Panc1 (cell line): ENCODE data around the gene ADISSP. TPM values are rescaled to one million over a fixed set of nuclear protein-coding genes. Genes with fewer than 3 reads are reported as not detected.
A peak's percentile ranks its signal among the peaks of the same experiment; 100 is the strongest.

Experiments used
- ATAC-seq: fragments of 200-7000 bp; cut with Tn5 transposase; 2 replicates; pipeline ENCODE4 v1.9.1; 2020; ENCODE audit warnings: mild to moderate bottlenecking, moderate library complexity
- BruUV-seq: library from RNA; stranded (reverse); fragments of 400-500 nt; replicated peaks from 2 replicates; lab custom pipeline; 2021; lab: Mats Ljungman, UMichigan
- CTCF ChIA-PET: fragments of 300-600 bp; sonication (Branson Sonifier 250); formaldehyde crosslinking; loops from one replicate; lab custom pipeline; 2022; ENCODE audit warnings: antibody characterized with exemption; lab: Charles Lee
- POLR2A ChIA-PET: fragments of 300-600 bp; sonication (Branson Sonifier 250); formaldehyde crosslinking; loops from one replicate; lab custom pipeline; 2022; ENCODE audit warnings: antibody characterized with exemption; lab: Charles Lee
- DNase-seq: peaks from one replicate; pipeline ENCODE4 v3.0.0-alpha.2; 2010; ENCODE audit warnings: low read depth, low spot score
- H3K27ac ChIP-seq: 2 replicates; pipeline ENCODE4 v1.5.1; 2011; ENCODE audit warnings: mild to moderate bottlenecking, low read length, inconsistent platforms
- H3K27me3 ChIP-seq: fragments of 200-500 bp; sonication (Bioruptor generic); 2 replicates; pipeline ENCODE4 v1.6.0; 2014; ENCODE audit warnings: low read length, inconsistent platforms; ENCODE audit not compliant: control insufficient read depth, insufficient read depth
- H3K36me3 ChIP-seq: fragments of 200-500 bp; sonication (Bioruptor generic); 2 replicates; pipeline ENCODE4 v1.5.1; 2014; ENCODE audit warnings: inconsistent platforms, mild to moderate bottlenecking, low read length, moderate library complexity; ENCODE audit not compliant: control insufficient read depth, insufficient read depth
- H3K4me1 ChIP-seq: 2 replicates; pipeline ENCODE4 v1.5.1; 2011; ENCODE audit warnings: inconsistent platforms, mild to moderate bottlenecking, low read length, moderate library complexity; ENCODE audit not compliant: control insufficient read depth, insufficient read depth
- H3K4me3 ChIP-seq, 2 experiments: 2 replicates each; pipeline ENCODE4 v1.5.1; 2011 to 2012; ENCODE audit warnings: low read depth in 2 of 2, low read length in 2 of 2, mild to moderate bottlenecking in 2 of 2, inconsistent platforms in 1 of 2, moderate library complexity in 1 of 2
- H3K9me3 ChIP-seq: fragments of 200-500 bp; sonication (Bioruptor generic); 2 replicates; pipeline ENCODE4 v1.5.1; 2014; ENCODE audit warnings: low read depth, mild to moderate bottlenecking, inconsistent platforms, low read length, moderate library complexity; ENCODE audit not compliant: control insufficient read depth, insufficient read depth
- CTCF ChIP-seq: fragments of 450-650 bp; IDR thresholded peaks from 2 replicates; pipeline ENCODE4 v1.5.1; 2017; ENCODE audit warnings: mild to moderate bottlenecking
- POLR2AphosphoS5 ChIP-seq: IDR thresholded peaks from 2 replicates; pipeline ENCODE4 v1.6.1; 2012; ENCODE audit warnings: mild to moderate bottlenecking, low read depth, low read length, moderate library complexity
- TCF7L2 ChIP-seq: IDR thresholded peaks from 2 replicates; pipeline ENCODE4 v1.6.1; 2011; ENCODE audit warnings: mild to moderate bottlenecking, low read depth, low read length, inconsistent platforms
- in situ Hi-C: cut with HindIII; loops from 2 replicates; pipeline ENCODE4 v1.10.0; 2016; ENCODE audit warnings: low sequenced_read_pairs, low pct_unique_long_range_greater_than_20kb
- intact Hi-C: fragments of 100-400 bp; cut with micrococcal nuclease; formaldehyde crosslinking; loops from one replicate; pipeline ENCODE4 v1.10.0; 2022; ENCODE audit not compliant: unreplicated experiment
- total RNA-seq: library from RNA; stranded (reverse); gene quantifications from one replicate; pipeline ENCODE4 v1.2.1, GENCODE V29; 2021; ENCODE audit not compliant: unreplicated experiment
- TF ChIP-seq, protein P1 (sequence below), 2 experiments: IDR thresholded peaks; 2 replicates each; pipeline ENCODE4 v1.6.1; 2011 to 2012; ENCODE audit warnings: low read depth in 2 of 2, control low read depth in 1 of 2, low read length in 1 of 2, mild to moderate bottlenecking in 1 of 2, moderate library complexity in 1 of 2; ENCODE audit not compliant: insufficient read depth in 1 of 2

The ADISSP gene
- total RNA-seq, 1 experiment from 2014 or later = 100 TPM

DNA sequence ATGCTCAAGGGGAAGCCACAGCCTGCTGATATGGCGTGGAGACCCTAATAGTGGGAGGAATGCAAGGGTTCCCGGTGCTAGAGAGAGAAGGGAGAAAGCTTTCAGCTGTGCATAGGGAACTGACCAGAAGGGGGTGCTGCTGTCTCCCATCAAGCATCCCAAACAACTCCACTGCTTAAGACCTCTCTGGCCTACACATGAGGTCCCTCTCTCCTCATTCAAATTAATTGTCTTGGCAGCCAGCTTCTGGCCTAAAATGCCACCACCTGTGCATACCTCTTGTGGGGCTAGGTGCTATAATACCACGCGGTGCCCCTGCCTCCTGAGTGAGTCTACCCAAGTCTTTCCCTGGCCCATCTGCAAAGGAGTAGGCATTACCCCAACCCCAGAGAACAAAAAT, 14.5 kb downstream of the ADISSP start:
- in situ Hi-C loops (no loop called here), intact Hi-C loops (loop anchor here (1.0 kb wide), 1 partner anchor 28 kb away; the partner anchor contains the start of gene SPEF1)
- POLR2A ChIA-PET = no interaction called here
- TF ChIP-seq CTCF = peak; percentile 92
- TF ChIP-seq, protein P1, sequence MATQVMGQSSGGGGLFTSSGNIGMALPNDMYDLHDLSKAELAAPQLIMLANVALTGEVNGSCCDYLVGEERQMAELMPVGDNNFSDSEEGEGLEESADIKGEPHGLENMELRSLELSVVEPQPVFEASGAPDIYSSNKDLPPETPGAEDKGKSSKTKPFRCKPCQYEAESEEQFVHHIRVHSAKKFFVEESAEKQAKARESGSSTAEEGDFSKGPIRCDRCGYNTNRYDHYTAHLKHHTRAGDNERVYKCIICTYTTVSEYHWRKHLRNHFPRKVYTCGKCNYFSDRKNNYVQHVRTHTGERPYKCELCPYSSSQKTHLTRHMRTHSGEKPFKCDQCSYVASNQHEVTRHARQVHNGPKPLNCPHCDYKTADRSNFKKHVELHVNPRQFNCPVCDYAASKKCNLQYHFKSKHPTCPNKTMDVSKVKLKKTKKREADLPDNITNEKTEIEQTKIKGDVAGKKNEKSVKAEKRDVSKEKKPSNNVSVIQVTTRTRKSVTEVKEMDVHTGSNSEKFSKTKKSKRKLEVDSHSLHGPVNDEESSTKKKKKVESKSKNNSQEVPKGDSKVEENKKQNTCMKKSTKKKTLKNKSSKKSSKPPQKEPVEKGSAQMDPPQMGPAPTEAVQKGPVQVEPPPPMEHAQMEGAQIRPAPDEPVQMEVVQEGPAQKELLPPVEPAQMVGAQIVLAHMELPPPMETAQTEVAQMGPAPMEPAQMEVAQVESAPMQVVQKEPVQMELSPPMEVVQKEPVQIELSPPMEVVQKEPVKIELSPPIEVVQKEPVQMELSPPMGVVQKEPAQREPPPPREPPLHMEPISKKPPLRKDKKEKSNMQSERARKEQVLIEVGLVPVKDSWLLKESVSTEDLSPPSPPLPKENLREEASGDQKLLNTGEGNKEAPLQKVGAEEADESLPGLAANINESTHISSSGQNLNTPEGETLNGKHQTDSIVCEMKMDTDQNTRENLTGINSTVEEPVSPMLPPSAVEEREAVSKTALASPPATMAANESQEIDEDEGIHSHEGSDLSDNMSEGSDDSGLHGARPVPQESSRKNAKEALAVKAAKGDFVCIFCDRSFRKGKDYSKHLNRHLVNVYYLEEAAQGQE (IDR thresholded peaks at IDR 0.05; ENCODE audit: insufficient read depth in 1 of 2, low read depth in 2 of 2, low read length in 1 of 2) = no peak
- Histone ChIP-seq H3K9me3 (no peaks in the 10 kb centered on the region), H3K27ac (no peak overlapping the region), H3K36me3 (no peaks in the 10 kb centered on the region), H3K4me3 (no peak overlapping the region), H3K27me3 (peaks cover 6% of the 10 kb centered on the region), H3K4me1 (no peaks in the 10 kb centered on the region; the same call in 1 of the 2 replicates)
- DNase-seq = no peak
- no TSS peak for BruUV-seq
- CTCF ChIA-PET = interaction anchor here (0.5 to 1.7 kb wide), 6 partner anchors 15 to 214 kb away, joined by 3 to 11 read pairs (median 6); partner anchors contain the start of genes ADISSP and SPEF1
- peak; percentile 64 for ATAC-seq

DNA sequence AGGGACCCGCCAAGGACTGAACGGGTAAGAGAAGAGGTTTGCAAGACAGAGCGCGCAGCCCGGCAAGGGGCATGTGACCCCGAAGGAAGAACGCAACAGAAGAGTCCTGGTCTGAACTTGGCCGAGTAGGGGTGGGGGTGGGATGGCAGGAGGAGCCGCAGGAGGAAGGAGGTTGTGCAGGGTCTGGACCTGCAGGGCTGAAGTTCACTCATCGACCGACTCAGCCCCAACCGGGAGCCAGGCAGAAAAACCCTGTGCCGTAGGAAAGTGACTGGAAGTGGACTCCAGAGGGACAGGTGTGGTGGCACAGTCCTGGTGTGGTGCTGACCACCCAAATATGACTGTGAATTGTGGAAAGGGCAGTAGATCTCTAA, 15.2 kb downstream of the ADISSP start:
- no TSS peak for BruUV-seq
- POLR2A ChIA-PET = no interaction called here

More for the DNA sequence above, 15.2 kb downstream of the ADISSP start:
- H3K9me3 ChIP-seq = no peaks in the 10 kb centered on the region
- H3K4me1 ChIP-seq = no peaks in the 10 kb centered on the region; the same call in 1 of the 2 replicates
- CTCF ChIA-PET = interaction anchor here (0.5 to 1.7 kb wide), 3 partner anchors 16 to 329 kb away, joined by 5 to 9 read pairs (median 5); partner anchors contain the start of genes ADISSP and SPEF1
- intact Hi-C loops = no loop called here
- TF ChIP-seq, protein P1 (IDR thresholded peaks at IDR 0.05; ENCODE audit: insufficient read depth in 1 of 2, low read depth in 2 of 2, low read length in 1 of 2) = no peak
- TF ChIP-seq CTCF = no peak
- TF ChIP-seq POLR2AphosphoS5 = no peak
- no peak for TF ChIP-seq TCF7L2
- DNase-seq = no peak
- peak overlapping the region; percentile 44 to 47 for H3K4me3 ChIP-seq
- H3K27ac ChIP-seq = no peak overlapping the region
- peak; percentile 28 for ATAC-seq
- peaks cover 6% of the 10 kb centered on the region for H3K27me3 ChIP-seq
- in situ Hi-C loops = no loop called here
- no peaks in the 10 kb centered on the region for H3K36me3 ChIP-seq
